BLaER1 treated with 17β-estradiol and CSF1 and Interleukin-3, amounts not matched to agents 10 nM and 100 nM (cell line): ENCODE measurements around the gene TNFRSF12A.
"Not testable (repeated sequence)": the region's sequence is repeated elsewhere in the genome, so short reads cannot be mapped to it uniquely, and the experiment has no call there.

Experiments used
- H3K27ac ChIP-seq, 11 experiments: shearing (Covaris generic); formaldehyde crosslinking; 2 replicates each; pipeline ENCODE4 v1.8.1; 2022
- H3K27me3 ChIP-seq, 11 experiments: shearing (Covaris generic); formaldehyde crosslinking; 2 replicates each; pipeline ENCODE4 v1.8.1; 2022
- H3K36me3 ChIP-seq, 11 experiments: shearing (Covaris generic); formaldehyde crosslinking; 2 replicates each; pipeline ENCODE4 v1.8.1; 2022
- H3K4me1 ChIP-seq, 10 experiments: shearing (Covaris generic); formaldehyde crosslinking; 2 replicates each; pipeline ENCODE4 v1.8.1; 2022
- H3K4me2 ChIP-seq, 11 experiments: shearing (Covaris generic); formaldehyde crosslinking; 2 replicates each; pipeline ENCODE4 v1.8.1; 2022
- H3K4me3 ChIP-seq, 10 experiments: shearing (Covaris generic); formaldehyde crosslinking; 2 replicates each; pipeline ENCODE4 v1.8.1; 2022
- H3K9ac ChIP-seq, 11 experiments: shearing (Covaris generic); formaldehyde crosslinking; 2 replicates each; pipeline ENCODE4 v1.8.1; 2022
- H3K9me3 ChIP-seq, 11 experiments: shearing (Covaris generic); formaldehyde crosslinking; replicated peaks in 1 of 11; 2 replicates each; pipeline ENCODE4 v1.8.1; 2022
- H4K20me1 ChIP-seq, 11 experiments: shearing (Covaris generic); formaldehyde crosslinking; 2 replicates each; pipeline ENCODE4 v1.8.1; 2022
- Cebpa-rat ChIP-seq, 11 experiments: shearing (Covaris generic); IDR thresholded peaks; 2 replicates each; pipeline ENCODE4 v1.8.1; 2022

The TNFRSF12A gene

DNA sequence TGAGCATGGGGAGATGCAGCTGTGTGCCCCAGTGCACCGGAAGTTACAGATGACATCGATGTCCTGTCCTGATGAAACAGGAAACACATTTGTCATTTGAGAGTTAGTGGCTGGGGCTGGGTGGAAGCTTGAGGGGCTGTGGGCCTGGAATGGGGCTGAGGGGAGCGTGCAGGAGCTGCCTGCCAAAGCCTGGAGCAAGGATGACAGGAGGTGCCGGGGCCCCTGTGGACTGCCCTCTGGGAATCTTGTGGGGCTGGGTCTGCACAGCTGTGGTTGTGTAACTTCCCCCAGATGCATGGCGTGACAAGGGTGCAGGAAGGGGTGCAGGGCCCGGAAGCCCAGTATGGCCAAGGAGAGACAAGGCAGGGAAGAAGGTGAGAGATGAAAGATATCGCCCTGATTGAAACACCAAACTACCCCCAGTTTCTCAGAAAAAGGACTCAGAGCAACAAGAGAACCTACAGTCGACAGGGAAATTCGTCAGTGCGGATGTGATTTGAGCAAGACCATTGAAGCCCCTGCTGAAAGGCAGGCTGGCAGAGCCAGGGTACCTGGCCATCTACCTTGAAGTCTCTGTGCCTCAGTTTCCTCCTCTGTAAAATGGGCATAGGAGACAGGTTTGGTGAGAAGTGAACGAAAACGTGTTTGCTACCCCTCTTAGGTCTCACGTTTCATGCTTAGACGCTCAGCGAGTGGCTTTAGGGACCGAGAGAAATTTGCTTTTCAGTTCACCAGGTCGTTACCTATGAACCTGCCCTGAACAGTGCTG is 35.0 kb downstream of the TNFRSF12A start:
- TF ChIP-seq Cebpa-rat (IDR thresholded peaks at IDR 0.05): peak in 6 of 11 experiments; percentile 11 to 86 (median 76); a peak in 9 of 22 replicates
- Histone ChIP-seq H3K4me3 (peak overlapping the region in 7 of 10 experiments; percentile 29 to 49 (median 43); a peak in 12 of 20 replicates), H3K27ac (peak overlapping the region in 9 of 11 experiments; percentile 53 to 96 (median 92); a peak in 18 of 22 replicates), H4K20me1 (peaks cover 0 to 6% (median 0%) of the 10 kb centered on the region in 11 experiments; a peak in 3 of 22 replicates), H3K9me3 (no peaks in the 10 kb centered on the region), H3K4me1 (peaks cover 71 to 93% (median 90%) of the 10 kb centered on the region in 10 experiments), H3K4me2 (peak overlapping the region; percentile 84 to 100 (median 98)), H3K27me3 (peaks cover 3 to 13% (median 7%) of the 10 kb centered on the region in 11 experiments), H3K36me3 (peaks cover 0 to 42% (median 4%) of the 10 kb centered on the region in 11 experiments; a peak in 11 of 22 replicates), H3K9ac (peak overlapping the region in 9 of 11 experiments; percentile 26 to 98 (median 72); a peak in 17 of 22 replicates)

DNA sequence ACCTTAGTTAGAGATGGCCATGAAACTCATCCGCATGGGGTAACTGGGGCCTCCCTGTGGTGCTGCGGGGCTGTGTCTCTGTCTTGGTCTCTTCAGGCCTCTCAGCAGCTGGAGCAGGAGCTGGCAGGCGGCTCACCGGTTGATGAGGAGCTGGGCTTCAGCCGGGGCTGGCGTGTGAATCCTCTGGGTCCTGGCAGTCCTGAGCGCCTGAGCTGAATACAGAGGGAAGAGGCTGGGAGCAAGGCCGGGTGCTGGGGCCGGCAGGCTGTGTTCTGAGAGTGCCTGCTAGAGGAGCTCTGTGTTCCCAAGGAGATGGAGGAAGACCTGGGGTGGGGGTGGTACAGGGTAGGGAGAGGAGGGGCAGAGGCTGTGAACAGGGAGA is 35.6 kb downstream of the TNFRSF12A start:
- peaks cover 68 to 91% (median 87%) of the 10 kb centered on the region in 10 experiments for H3K4me1 ChIP-seq
- H3K27me3 ChIP-seq, H3K9me3 ChIP-seq, H4K20me1 ChIP-seq: not testable (repeated sequence)
- H3K4me2 ChIP-seq: peak overlapping the region; percentile 84 to 100 (median 98)
- peak overlapping the region in 5 of 10 experiments; percentile 38 to 49 (median 45); a peak in 8 of 20 replicates for H3K4me3 ChIP-seq
- H3K27ac ChIP-seq: peak overlapping the region in 9 of 11 experiments; percentile 53 to 96 (median 92); a peak in 18 of 22 replicates
- peaks cover 0 to 42% (median 4%) of the 10 kb centered on the region in 11 experiments; a peak in 11 of 22 replicates for H3K36me3 ChIP-seq
- H3K9ac ChIP-seq: peak overlapping the region in 9 of 11 experiments; percentile 26 to 98 (median 72); a peak in 17 of 22 replicates

DNA sequence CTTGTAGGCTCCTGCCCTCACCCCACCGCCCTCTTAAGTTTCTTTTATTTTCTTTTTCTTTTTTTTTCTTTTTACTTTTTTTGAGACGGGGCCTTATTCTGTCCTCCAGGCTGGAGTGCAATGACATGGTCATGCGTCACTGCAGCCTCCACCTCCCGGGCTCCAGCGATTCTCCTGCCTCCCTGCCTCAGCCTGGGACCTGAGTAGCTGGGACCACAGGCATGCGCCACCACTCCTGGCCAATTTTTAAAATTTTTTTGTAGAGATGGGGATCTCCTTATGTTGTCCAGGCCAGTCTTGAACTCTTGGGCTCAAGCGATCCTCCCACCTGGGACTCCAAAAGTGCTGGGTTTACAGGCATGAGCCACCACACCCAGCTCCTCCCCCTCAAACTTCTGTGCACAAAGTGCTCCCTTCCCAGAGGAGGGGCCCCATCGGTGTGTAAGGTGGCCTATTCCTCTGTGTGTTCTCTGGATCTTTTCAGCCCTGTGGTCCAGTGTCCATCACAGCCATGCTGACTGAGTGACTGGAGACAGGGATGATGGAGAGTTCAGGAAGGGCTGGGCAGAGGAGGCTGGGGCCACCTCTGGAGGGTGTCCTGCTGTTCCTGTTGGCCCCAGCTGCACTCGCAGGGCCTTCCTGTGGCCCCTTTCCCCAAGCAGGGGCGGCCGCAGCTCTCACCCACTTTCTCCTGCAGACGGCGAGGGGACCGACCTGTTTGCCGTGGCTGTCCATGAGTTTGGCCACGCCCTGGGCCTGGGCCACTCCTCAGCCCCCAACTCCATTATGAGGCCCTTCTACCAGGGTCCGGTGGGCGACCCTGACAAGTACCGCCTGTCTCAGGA is 36.4 kb downstream of the TNFRSF12A start:
- peaks cover 0 to 6% (median 0%) of the 10 kb centered on the region in 11 experiments; a peak in 3 of 22 replicates for H4K20me1 ChIP-seq
- peak overlapping the region; percentile 95 to 100 (median 99) for H3K4me2 ChIP-seq
- peak overlapping the region in 5 of 10 experiments; percentile 77 to 94 (median 87); a peak in 8 of 20 replicates for H3K4me3 ChIP-seq
- H3K27me3 ChIP-seq: 0 out of 22 replicates have a peak, but pooled peaks cover 0 to under 1% (median 0%) of the 10 kb centered on the region in 11 experiments
- no peak for TF ChIP-seq Cebpa-rat (IDR thresholded peaks at IDR 0.05)
- H3K36me3 ChIP-seq: peaks cover 0 to 38% (median 4%) of the 10 kb centered on the region in 11 experiments; a peak in 11 of 22 replicates
- no peaks in the 10 kb centered on the region for H3K9me3 ChIP-seq
- H3K4me1 ChIP-seq: peaks cover 60 to 83% (median 79%) of the 10 kb centered on the region in 10 experiments
- peak overlapping the region in 7 of 11 experiments; percentile 38 to 98 (median 95); a peak in 13 of 22 replicates for H3K9ac ChIP-seq
- peak overlapping the region in 8 of 11 experiments; percentile 20 to 96 (median 92); a peak in 15 of 22 replicates for H3K27ac ChIP-seq

DNA sequence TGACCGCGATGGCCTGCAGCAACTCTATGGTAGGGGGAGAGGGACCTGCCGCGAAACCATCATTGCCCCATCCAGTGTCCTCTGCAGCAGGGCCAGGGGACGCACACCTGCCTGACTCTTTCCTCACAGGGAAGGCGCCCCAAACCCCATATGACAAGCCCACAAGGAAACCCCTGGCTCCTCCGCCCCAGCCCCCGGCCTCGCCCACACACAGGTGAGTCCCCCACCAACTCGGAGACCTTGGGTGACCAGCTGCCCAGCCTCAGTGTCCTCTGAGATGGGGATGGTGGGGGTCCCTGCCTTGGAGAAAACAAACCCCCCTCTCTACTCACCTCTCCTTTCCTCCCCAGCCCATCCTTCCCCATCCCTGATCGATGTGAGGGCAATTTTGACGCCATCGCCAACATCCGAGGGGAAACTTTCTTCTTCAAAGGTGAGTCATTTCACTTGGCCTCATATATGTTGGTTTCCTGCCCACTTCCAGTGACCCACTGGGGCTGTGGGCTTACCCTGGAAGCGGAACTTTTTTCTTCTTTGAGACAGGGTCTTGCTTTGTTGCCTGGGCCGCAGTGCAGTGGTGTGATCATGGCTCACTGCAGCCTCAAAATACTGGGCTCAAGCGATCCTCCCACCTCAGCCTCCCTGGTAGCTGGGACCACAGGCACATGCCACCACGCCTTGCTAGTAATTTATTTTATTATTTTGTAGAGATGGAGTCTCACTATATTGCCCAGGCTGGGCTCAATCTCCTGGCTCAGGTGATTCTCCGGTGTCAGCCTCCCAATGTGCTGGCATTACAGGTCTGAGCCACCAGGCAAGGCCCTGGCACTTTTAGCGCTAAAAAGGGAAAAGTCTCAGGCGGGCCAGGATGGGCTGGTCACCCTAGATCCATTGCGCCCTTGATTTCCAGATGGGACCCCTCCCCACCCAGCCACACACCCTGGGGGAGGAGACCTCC is 37.3 kb downstream of the TNFRSF12A start:
- H4K20me1 ChIP-seq: peaks cover 0 to 6% (median 0%) of the 10 kb centered on the region in 11 experiments; a peak in 3 of 22 replicates
- TF ChIP-seq Cebpa-rat (IDR thresholded peaks at IDR 0.05): no peak
- no peaks in the 10 kb centered on the region for H3K27me3 ChIP-seq
- peak overlapping the region in 8 of 11 experiments; percentile 87 to 96 (median 92); a peak in 14 of 22 replicates for H3K27ac ChIP-seq
- H3K4me1 ChIP-seq: peaks cover 55 to 74% (median 70%) of the 10 kb centered on the region in 10 experiments
- peaks cover 0 to 34% (median 4%) of the 10 kb centered on the region in 11 experiments; a peak in 11 of 22 replicates for H3K36me3 ChIP-seq
- H3K9me3 ChIP-seq: no peaks in the 10 kb centered on the region
- H3K4me3 ChIP-seq: peak overlapping the region; percentile 77 to 94 (median 88)
- H3K9ac ChIP-seq: peak overlapping the region; percentile 84 to 98 (median 94); a peak in 20 of 22 replicates
- peak overlapping the region; percentile 95 to 100 (median 99) for H3K4me2 ChIP-seq

DNA sequence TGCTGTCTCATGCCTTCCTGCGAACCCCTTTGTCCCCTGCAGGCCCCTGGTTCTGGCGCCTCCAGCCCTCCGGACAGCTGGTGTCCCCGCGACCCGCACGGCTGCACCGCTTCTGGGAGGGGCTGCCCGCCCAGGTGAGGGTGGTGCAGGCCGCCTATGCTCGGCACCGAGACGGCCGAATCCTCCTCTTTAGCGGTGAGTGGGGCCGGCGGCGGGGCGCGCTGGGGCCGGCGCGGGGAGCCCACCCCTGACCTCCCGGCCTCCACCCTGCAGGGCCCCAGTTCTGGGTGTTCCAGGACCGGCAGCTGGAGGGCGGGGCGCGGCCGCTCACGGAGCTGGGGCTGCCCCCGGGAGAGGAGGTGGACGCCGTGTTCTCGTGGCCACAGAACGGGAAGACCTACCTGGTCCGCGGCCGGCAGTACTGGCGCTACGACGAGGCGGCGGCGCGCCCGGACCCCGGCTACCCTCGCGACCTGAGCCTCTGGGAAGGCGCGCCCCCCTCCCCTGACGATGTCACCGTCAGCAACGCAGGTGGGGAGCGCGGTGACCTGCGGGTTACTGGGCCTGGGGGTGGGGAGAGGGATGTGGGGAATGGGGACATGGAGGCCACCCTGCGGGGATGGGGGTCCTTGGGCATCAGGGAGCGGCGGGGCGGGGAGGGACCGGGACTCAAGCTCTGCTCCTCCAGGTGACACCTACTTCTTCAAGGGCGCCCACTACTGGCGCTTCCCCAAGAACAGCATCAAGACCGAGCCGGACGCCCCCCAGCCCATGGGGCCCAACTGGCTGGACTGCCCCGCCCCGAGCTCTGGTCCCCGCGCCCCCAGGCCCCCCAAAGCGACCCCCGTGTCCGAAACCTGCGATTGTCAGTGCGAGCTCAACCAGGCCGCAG is 38.2 kb downstream of the TNFRSF12A start:
- Histone ChIP-seq H3K9ac (peak overlapping the region; percentile 84 to 98 (median 94)), H3K4me2 (peak overlapping the region; percentile 95 to 100 (median 99)), H4K20me1 (peaks cover 0 to 6% (median 0%) of the 10 kb centered on the region in 11 experiments; a peak in 3 of 22 replicates), H3K27ac (peak overlapping the region; percentile 79 to 96 (median 90); a peak in 21 of 22 replicates), H3K4me1 (peaks cover 52 to 65% (median 62%) of the 10 kb centered on the region in 10 experiments), H3K27me3 (no peaks in the 10 kb centered on the region), H3K36me3 (peaks cover 0 to 34% (median 4%) of the 10 kb centered on the region in 11 experiments; a peak in 11 of 22 replicates), H3K4me3 (peak overlapping the region; percentile 77 to 94 (median 88)), H3K9me3 (no peaks in the 10 kb centered on the region)
- no peak for TF ChIP-seq Cebpa-rat (IDR thresholded peaks at IDR 0.05)

DNA sequence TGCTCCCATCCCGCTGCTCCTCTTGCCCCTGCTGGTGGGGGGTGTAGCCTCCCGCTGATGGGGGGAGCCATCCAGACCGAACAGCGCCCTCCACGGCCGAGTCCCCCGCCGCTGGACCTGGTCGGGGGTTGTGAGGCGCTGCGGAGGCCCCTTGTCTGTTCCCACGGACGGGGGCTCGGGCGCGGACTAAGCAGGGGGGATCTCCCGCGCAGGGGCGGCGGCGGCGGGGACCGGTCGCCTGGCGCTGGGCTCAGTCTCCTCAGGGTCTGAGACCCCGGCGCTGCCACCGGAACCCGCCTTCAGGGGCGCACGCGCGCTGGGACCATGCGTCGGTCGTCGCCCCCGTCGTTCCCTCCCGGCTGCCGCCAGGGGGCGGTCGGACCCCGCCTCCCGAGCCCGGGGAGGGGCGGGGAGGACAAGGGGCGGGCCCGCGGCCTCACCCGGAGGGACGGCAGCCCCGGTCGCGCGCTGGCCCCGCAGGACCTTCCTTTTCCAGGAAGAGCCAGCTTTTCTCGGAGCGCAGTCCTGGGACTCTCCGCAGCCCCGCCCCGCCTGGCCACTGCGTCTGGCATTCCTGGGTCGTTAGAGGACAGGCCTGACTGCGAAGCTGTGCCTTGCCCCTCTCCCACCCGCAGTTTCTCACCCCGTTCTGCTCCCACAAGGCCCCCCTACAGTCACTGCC is 39.0 kb downstream of the TNFRSF12A start:
- no peaks in the 10 kb centered on the region for H3K9me3 ChIP-seq
- no peaks in the 10 kb centered on the region for H3K27me3 ChIP-seq
- peak overlapping the region; percentile 79 to 96 (median 90); a peak in 21 of 22 replicates for H3K27ac ChIP-seq
- TF ChIP-seq Cebpa-rat (IDR thresholded peaks at IDR 0.05): no peak
- peak overlapping the region; percentile 95 to 100 (median 99) for H3K4me2 ChIP-seq
- H3K9ac ChIP-seq: peak overlapping the region; percentile 84 to 98 (median 94)
- peaks cover 0 to 6% (median 0%) of the 10 kb centered on the region in 11 experiments; a peak in 3 of 22 replicates for H4K20me1 ChIP-seq
- peak overlapping the region; percentile 77 to 94 (median 88) for H3K4me3 ChIP-seq
- H3K36me3 ChIP-seq: peaks cover 0 to 26% (median 0%) of the 10 kb centered on the region in 11 experiments; a peak in 7 of 22 replicates
- H3K4me1 ChIP-seq: peaks cover 44 to 57% (median 54%) of the 10 kb centered on the region in 10 experiments
